PC-3 (cell line): ENCODE measurements around the gene LIMS2.

Experiments
- EZH2 ChIP-seq: fragments of 300-600 bp; sonication (generic); IDR thresholded peaks from one replicate; pipeline ENCODE4 v1.6.1; 2017; ENCODE audit warnings: antibody characterized with exemption, mild to moderate bottlenecking, low read length; ENCODE audit not compliant: unreplicated experiment
- EZH2phosphoT487 ChIP-seq: fragments of 300-600 bp; sonication (generic); IDR thresholded peaks from 2 replicates; pipeline ENCODE4 v1.6.1; 2018; ENCODE audit warnings: mild to moderate bottlenecking, antibody characterized with exemption, low read length, borderline replicate concordance
- TF ChIP-seq, protein P1 (sequence below): fragments of 300-600 bp; sonication (generic); conservative IDR thresholded peaks from 2 replicates; pipeline ENCODE4 v1.5.1; 2017; ENCODE audit warnings: antibody characterized with exemption, low read depth, mild to moderate bottlenecking, low read length

GRCh38 chr2:127719301-127720218 lies 44.2 kb upstream of the LIMS2 start:
- TF ChIP-seq, protein P1, sequence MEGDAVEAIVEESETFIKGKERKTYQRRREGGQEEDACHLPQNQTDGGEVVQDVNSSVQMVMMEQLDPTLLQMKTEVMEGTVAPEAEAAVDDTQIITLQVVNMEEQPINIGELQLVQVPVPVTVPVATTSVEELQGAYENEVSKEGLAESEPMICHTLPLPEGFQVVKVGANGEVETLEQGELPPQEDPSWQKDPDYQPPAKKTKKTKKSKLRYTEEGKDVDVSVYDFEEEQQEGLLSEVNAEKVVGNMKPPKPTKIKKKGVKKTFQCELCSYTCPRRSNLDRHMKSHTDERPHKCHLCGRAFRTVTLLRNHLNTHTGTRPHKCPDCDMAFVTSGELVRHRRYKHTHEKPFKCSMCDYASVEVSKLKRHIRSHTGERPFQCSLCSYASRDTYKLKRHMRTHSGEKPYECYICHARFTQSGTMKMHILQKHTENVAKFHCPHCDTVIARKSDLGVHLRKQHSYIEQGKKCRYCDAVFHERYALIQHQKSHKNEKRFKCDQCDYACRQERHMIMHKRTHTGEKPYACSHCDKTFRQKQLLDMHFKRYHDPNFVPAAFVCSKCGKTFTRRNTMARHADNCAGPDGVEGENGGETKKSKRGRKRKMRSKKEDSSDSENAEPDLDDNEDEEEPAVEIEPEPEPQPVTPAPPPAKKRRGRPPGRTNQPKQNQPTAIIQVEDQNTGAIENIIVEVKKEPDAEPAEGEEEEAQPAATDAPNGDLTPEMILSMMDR: no peak
- TF ChIP-seq EZH2phosphoT487: no peak
- TF ChIP-seq EZH2: no peak
